Body of pancreas (tissue), 4 donors: ENCODE results near the gene MGMT.

Source experiments
- CTCF ChIP-seq, 7 experiments: fragments of 450-650 bp in 4 of 7; fragments of 200-600 bp in 3 of 7; sonication (generic) in 3 of 7; IDR thresholded peaks; one replicate each; pipeline ENCODE4 v1.5.1; 2016 to 2019; ENCODE audit warnings: antibody characterized with exemption in 7 of 7
- POLR2A ChIP-seq, 3 donors: fragments of 450-650 bp; IDR thresholded peaks; one replicate each; pipeline ENCODE4 v1.6.1; 2016; ENCODE audit warnings: antibody characterized with exemption in 3 of 3, mild to moderate bottlenecking in 2 of 3

- no peak for TF ChIP-seq CTCF (IDR thresholded peaks at IDR 0.05)
- no peak for TF ChIP-seq POLR2A (IDR thresholded peaks at IDR 0.05)
Measured at GRCh38 chr10:129531969-129532660, 65.1 kb downstream of the MGMT start.
